Measurements from ENCODE around the gene KCNJ16. TPM values are rescaled to one million over a fixed set of nuclear protein-coding genes. Genes with fewer than 3 reads are reported as not detected.

Gene KCNJ16
- total RNA-seq, 1 donor from 2014 or later = 0.27 TPM

- H3K4me1 Mint-ChIP-seq (ENCODE audit: low read depth, unreplicated experiment) = no peaks in the 10 kb centered on the region
- no peaks in the 10 kb centered on the region for H3K27me3 Mint-ChIP-seq (ENCODE audit: unreplicated experiment)
- H3K27ac Mint-ChIP-seq (ENCODE audit: unreplicated experiment) = no peak overlapping the region
- no peak for TF ChIP-seq CTCF (IDR thresholded peaks at IDR 0.05; ENCODE audit: partially characterized antibody, unreplicated experiment)
- DNase-seq = no peak
- no peaks in the 10 kb centered on the region for H3K36me3 Mint-ChIP-seq (ENCODE audit: unreplicated experiment)
- H3K4me3 Mint-ChIP-seq (ENCODE audit: unreplicated experiment) = no peak overlapping the region
- no peaks in the 10 kb centered on the region for H3K9me3 Mint-ChIP-seq (ENCODE audit: unreplicated experiment)
Observed at GRCh38 chr17:70078549-70078948, 3.5 kb downstream of the KCNJ16 start.

GRCh38 chr17:70078994-70079531 is 4.0 kb downstream of the KCNJ16 start:
- Mint-ChIP-seq H3K27ac (ENCODE audit: unreplicated experiment) (no peak overlapping the region), H3K4me1 (ENCODE audit: low read depth, unreplicated experiment) (no peaks in the 10 kb centered on the region), H3K27me3 (ENCODE audit: unreplicated experiment) (no peaks in the 10 kb centered on the region), H3K9me3 (ENCODE audit: unreplicated experiment) (no peaks in the 10 kb centered on the region), H3K4me3 (ENCODE audit: unreplicated experiment) (no peak overlapping the region), H3K36me3 (ENCODE audit: unreplicated experiment) (no peaks in the 10 kb centered on the region)
- no peak for DNase-seq
- no peak for TF ChIP-seq CTCF (IDR thresholded peaks at IDR 0.05; ENCODE audit: partially characterized antibody, unreplicated experiment)

- no peak overlapping the region for H3K4me3 Mint-ChIP-seq (ENCODE audit: unreplicated experiment)
- no peaks in the 10 kb centered on the region for H3K4me1 Mint-ChIP-seq (ENCODE audit: low read depth, unreplicated experiment)
- H3K27ac Mint-ChIP-seq (ENCODE audit: unreplicated experiment) = no peak overlapping the region
- no peak for TF ChIP-seq CTCF (IDR thresholded peaks at IDR 0.05; ENCODE audit: partially characterized antibody, unreplicated experiment)
- H3K36me3 Mint-ChIP-seq (ENCODE audit: unreplicated experiment) = no peaks in the 10 kb centered on the region
- DNase-seq = no peak
- no peaks in the 10 kb centered on the region for H3K27me3 Mint-ChIP-seq (ENCODE audit: unreplicated experiment)
- H3K9me3 Mint-ChIP-seq (ENCODE audit: unreplicated experiment) = no peaks in the 10 kb centered on the region
Observed at GRCh38 chr17:70080541-70081347, 5.7 kb downstream of the KCNJ16 start.

- H3K27me3 Mint-ChIP-seq (ENCODE audit: unreplicated experiment) = no peaks in the 10 kb centered on the region
- H3K27ac Mint-ChIP-seq (ENCODE audit: unreplicated experiment) = no peak overlapping the region
- no peak for TF ChIP-seq CTCF (IDR thresholded peaks at IDR 0.05; ENCODE audit: partially characterized antibody, unreplicated experiment)
- H3K4me3 Mint-ChIP-seq (ENCODE audit: unreplicated experiment) = no peak overlapping the region
- no peaks in the 10 kb centered on the region for H3K9me3 Mint-ChIP-seq (ENCODE audit: unreplicated experiment)
- no peak for DNase-seq
- no peaks in the 10 kb centered on the region for H3K36me3 Mint-ChIP-seq (ENCODE audit: unreplicated experiment)
- H3K4me1 Mint-ChIP-seq (ENCODE audit: low read depth, unreplicated experiment) = no peaks in the 10 kb centered on the region
Observed at GRCh38 chr17:70081885-70082284, 6.9 kb downstream of the KCNJ16 start.

GRCh38 chr17:70084476-70084875 is 9.5 kb downstream of the KCNJ16 start:
- TF ChIP-seq CTCF (IDR thresholded peaks at IDR 0.05; ENCODE audit: partially characterized antibody, unreplicated experiment) = no peak
- Mint-ChIP-seq H3K9me3 (ENCODE audit: unreplicated experiment) (no peaks in the 10 kb centered on the region), H3K4me3 (ENCODE audit: unreplicated experiment) (no peak overlapping the region), H3K36me3 (ENCODE audit: unreplicated experiment) (no peaks in the 10 kb centered on the region), H3K4me1 (ENCODE audit: low read depth, unreplicated experiment) (no peaks in the 10 kb centered on the region), H3K27me3 (ENCODE audit: unreplicated experiment) (no peaks in the 10 kb centered on the region), H3K27ac (ENCODE audit: unreplicated experiment) (no peak overlapping the region)
- no peak for DNase-seq
